GM23338 (cell line): ENCODE measurements around the gene C11orf16.

Experiments
- CREB1 ChIP-seq: fragments of 250-450 bp; sonication (Bioruptor Pico); IDR thresholded peaks from 2 replicates; pipeline ENCODE4 v1.5.0; 2020; ENCODE audit warnings: low read depth, mild to moderate bottlenecking, moderate library complexity
- EZH2 ChIP-seq: fragments of 200-600 bp; sonication (generic); IDR thresholded peaks from one replicate; pipeline ENCODE4 v1.8.0; 2017; ENCODE audit warnings: antibody characterized with exemption, mild to moderate bottlenecking, low read depth; ENCODE audit not compliant: unreplicated experiment
- EZH2phosphoT487 ChIP-seq: fragments of 200-600 bp; sonication (generic); IDR thresholded peaks from one replicate; pipeline ENCODE4 v1.8.1; 2018; ENCODE audit warnings: antibody characterized with exemption; ENCODE audit not compliant: unreplicated experiment
- TF ChIP-seq, protein P1 (sequence below), 2 experiments: fragments of 200-600 bp in 1 of 2; sonication (generic) in 1 of 2; conservative IDR thresholded peaks; 2 replicates each; pipeline versions ENCODE4 v1.5.1 to v1.6.1; 2016 to 2017; ENCODE audit warnings: antibody characterized with exemption in 2 of 2, low read depth in 2 of 2, mild to moderate bottlenecking in 2 of 2, moderate library complexity in 1 of 2
- TF ChIP-seq, protein P2 (sequence below): IDR thresholded peaks from 2 replicates; pipeline ENCODE4 v1.6.1; 2016; ENCODE audit warnings: antibody characterized with exemption
- TF ChIP-seq, protein P3 (sequence below): IDR thresholded peaks from one replicate; pipeline ENCODE4 v1.6.1; 2018; ENCODE audit warnings: antibody characterized with exemption; ENCODE audit not compliant: unreplicated experiment

DNA sequence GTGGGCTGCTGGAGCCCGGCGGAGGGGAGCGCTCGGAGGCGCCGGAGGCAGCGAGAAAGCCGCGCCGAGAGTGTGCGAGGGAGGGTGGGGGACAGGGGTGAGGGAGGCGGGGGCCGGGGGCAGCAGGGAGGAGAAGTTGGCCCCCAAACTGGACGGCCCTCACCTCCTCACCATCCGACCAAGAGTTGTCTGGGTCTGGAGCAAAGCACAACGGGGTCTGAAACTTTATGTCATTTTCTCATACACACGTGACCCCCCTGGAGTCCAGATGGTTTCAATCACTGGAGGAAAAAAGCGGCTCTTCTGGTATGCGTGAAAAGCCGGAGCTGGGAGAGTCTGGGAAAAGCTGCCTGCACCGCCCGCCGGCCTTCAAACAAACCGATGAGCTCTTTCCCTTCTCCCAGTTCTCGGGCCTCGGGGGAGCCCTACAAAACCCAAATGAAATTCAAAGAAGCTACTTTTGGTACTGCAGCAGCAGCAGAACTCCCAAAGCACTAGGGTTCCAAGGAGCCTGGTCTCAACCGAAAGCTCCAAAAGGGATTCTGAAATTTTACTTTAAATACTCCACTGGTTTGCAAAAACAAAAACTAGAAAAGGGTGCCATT, 61.5 kb downstream of the C11orf16 start:
- TF ChIP-seq EZH2 (no peak), CREB1 (CRISPR knock-in tag) (no peak), EZH2phosphoT487 (no peak)
- TF ChIP-seq, protein P1, sequence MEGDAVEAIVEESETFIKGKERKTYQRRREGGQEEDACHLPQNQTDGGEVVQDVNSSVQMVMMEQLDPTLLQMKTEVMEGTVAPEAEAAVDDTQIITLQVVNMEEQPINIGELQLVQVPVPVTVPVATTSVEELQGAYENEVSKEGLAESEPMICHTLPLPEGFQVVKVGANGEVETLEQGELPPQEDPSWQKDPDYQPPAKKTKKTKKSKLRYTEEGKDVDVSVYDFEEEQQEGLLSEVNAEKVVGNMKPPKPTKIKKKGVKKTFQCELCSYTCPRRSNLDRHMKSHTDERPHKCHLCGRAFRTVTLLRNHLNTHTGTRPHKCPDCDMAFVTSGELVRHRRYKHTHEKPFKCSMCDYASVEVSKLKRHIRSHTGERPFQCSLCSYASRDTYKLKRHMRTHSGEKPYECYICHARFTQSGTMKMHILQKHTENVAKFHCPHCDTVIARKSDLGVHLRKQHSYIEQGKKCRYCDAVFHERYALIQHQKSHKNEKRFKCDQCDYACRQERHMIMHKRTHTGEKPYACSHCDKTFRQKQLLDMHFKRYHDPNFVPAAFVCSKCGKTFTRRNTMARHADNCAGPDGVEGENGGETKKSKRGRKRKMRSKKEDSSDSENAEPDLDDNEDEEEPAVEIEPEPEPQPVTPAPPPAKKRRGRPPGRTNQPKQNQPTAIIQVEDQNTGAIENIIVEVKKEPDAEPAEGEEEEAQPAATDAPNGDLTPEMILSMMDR (conservative IDR thresholded peaks at IDR 0.05; ENCODE audit: low read depth in 2 of 2): no peak
- TF ChIP-seq, protein P2, sequence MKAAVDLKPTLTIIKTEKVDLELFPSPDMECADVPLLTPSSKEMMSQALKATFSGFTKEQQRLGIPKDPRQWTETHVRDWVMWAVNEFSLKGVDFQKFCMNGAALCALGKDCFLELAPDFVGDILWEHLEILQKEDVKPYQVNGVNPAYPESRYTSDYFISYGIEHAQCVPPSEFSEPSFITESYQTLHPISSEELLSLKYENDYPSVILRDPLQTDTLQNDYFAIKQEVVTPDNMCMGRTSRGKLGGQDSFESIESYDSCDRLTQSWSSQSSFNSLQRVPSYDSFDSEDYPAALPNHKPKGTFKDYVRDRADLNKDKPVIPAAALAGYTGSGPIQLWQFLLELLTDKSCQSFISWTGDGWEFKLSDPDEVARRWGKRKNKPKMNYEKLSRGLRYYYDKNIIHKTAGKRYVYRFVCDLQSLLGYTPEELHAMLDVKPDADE: no peak
- TF ChIP-seq, protein P3, sequence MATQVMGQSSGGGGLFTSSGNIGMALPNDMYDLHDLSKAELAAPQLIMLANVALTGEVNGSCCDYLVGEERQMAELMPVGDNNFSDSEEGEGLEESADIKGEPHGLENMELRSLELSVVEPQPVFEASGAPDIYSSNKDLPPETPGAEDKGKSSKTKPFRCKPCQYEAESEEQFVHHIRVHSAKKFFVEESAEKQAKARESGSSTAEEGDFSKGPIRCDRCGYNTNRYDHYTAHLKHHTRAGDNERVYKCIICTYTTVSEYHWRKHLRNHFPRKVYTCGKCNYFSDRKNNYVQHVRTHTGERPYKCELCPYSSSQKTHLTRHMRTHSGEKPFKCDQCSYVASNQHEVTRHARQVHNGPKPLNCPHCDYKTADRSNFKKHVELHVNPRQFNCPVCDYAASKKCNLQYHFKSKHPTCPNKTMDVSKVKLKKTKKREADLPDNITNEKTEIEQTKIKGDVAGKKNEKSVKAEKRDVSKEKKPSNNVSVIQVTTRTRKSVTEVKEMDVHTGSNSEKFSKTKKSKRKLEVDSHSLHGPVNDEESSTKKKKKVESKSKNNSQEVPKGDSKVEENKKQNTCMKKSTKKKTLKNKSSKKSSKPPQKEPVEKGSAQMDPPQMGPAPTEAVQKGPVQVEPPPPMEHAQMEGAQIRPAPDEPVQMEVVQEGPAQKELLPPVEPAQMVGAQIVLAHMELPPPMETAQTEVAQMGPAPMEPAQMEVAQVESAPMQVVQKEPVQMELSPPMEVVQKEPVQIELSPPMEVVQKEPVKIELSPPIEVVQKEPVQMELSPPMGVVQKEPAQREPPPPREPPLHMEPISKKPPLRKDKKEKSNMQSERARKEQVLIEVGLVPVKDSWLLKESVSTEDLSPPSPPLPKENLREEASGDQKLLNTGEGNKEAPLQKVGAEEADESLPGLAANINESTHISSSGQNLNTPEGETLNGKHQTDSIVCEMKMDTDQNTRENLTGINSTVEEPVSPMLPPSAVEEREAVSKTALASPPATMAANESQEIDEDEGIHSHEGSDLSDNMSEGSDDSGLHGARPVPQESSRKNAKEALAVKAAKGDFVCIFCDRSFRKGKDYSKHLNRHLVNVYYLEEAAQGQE: no peak
